K562 (cell line): ENCODE results near the gene UNC45A. TPM values are rescaled to one million over a fixed set of nuclear protein-coding genes. Genes with fewer than 3 reads are reported as not detected.

Experiments used
- CBFB ChIP-seq: sonication (generic); formaldehyde crosslinking; IDR thresholded peaks from 2 replicates; pipeline ENCODE4 v1.4.0; 2020; ENCODE audit warnings: mild to moderate bottlenecking, missing genetic modification reagents
- CBX3 ChIP-seq, 2 experiments: IDR thresholded peaks; 1 replicate in 1 of 2; 2 replicates in 1 of 2; pipeline ENCODE4 v1.6.1; 2012; ENCODE audit warnings: inconsistent platforms in 2 of 2, low read length in 2 of 2, borderline replicate concordance in 1 of 2, control low read depth in 1 of 2
- CXXC5 ChIP-seq: fragments of 250-450 bp; sonication (Bioruptor Pico); IDR thresholded peaks from 2 replicates; pipeline ENCODE4 v1.8.0; 2022; ENCODE audit warnings: inconsistent platforms, mild to moderate bottlenecking, moderate library complexity
- DMBX1 ChIP-seq: fragments of 250-450 bp; sonication (Bioruptor Pico); IDR thresholded peaks from 2 replicates; pipeline ENCODE4 v1.8.0; 2022; ENCODE audit warnings: inconsistent platforms, mild to moderate bottlenecking, moderate library complexity, borderline replicate concordance
- EP400 ChIP-seq: fragments of 450-650 bp; IDR thresholded peaks from 2 replicates; pipeline ENCODE4 v1.6.1; 2017; ENCODE audit warnings: antibody characterized with exemption, mild to moderate bottlenecking, moderate library complexity
- HDAC2 ChIP-seq: fragments of 450-650 bp; IDR thresholded peaks from 2 replicates; pipeline ENCODE4 v1.6.1; 2016; ENCODE audit warnings: mild to moderate bottlenecking
- HDAC6 ChIP-seq: IDR thresholded peaks from 2 replicates; pipeline ENCODE4 v1.6.1; 2012; ENCODE audit warnings: low read depth, mild to moderate bottlenecking, control low read depth, inconsistent platforms, low read length, moderate library complexity
- HDAC8 ChIP-seq: fragments of 450-650 bp; IDR thresholded peaks from 2 replicates; pipeline ENCODE4 v1.6.1; 2016; ENCODE audit warnings: mild to moderate bottlenecking, missing genetic modification characterization, moderate library complexity, missing compliant biosample characterization
- KHSRP ChIP-seq: fragments of 450-650 bp; IDR thresholded peaks from 2 replicates; pipeline ENCODE4 v1.6.1; 2017
- MEIS2 ChIP-seq: fragments of 450-650 bp; IDR thresholded peaks from 2 replicates; pipeline ENCODE4 v1.6.1; 2014; ENCODE audit warnings: mild to moderate bottlenecking; ENCODE audit not compliant: partially characterized antibody
- MYNN ChIP-seq, 2 experiments: sonication (generic); formaldehyde crosslinking in 1 of 2; IDR thresholded peaks; 2 replicates each; pipeline versions ENCODE4 v1.5.0 to v1.6.1; 2016 to 2020; ENCODE audit warnings: antibody characterized with exemption in 1 of 2, missing genetic modification reagents in 1 of 2
- NFXL1 ChIP-seq: fragments of 450-650 bp; formaldehyde crosslinking; IDR thresholded peaks from 2 replicates; pipeline ENCODE4 v1.4.0; 2021; ENCODE audit warnings: mild to moderate bottlenecking
- PHF20 ChIP-seq: fragments of 450-650 bp; IDR thresholded peaks from 2 replicates; pipeline ENCODE4 v1.6.1; 2018; ENCODE audit not compliant: partially characterized antibody
- RBM22 ChIP-seq: fragments of 200-400 bp; formaldehyde crosslinking; IDR thresholded peaks from 2 replicates; pipeline ENCODE4 v1.6.1; 2018; ENCODE audit warnings: low read length, low read depth; ENCODE audit not compliant: poor library complexity, severe bottlenecking
- TSC22D4 ChIP-seq: fragments of 450-650 bp; IDR thresholded peaks from 2 replicates; pipeline ENCODE4 v1.6.1; 2016; ENCODE audit warnings: missing genetic modification characterization, missing biosample characterization, control low read depth
- UBTF ChIP-seq, 2 experiments: IDR thresholded peaks; 2 replicates each; pipeline ENCODE4 v1.6.1; 2012; ENCODE audit warnings: improper control_type of control experiment in 2 of 2, low read depth in 2 of 2, low read length in 2 of 2, borderline replicate concordance in 1 of 2
- VEZF1 ChIP-seq: fragments of 200-800 bp; sonication (Bioruptor generic); IDR thresholded peaks from 2 replicates; pipeline ENCODE4 v1.6.1; 2017; ENCODE audit warnings: missing genetic modification characterization, missing compliant biosample characterization
- ZBTB2 ChIP-seq: fragments of 450-650 bp; IDR thresholded peaks from 2 replicates; pipeline ENCODE4 v1.6.1; 2016; ENCODE audit warnings: antibody characterized with exemption
- ZFP91 ChIP-seq: sonication (generic); formaldehyde crosslinking; IDR thresholded peaks from 2 replicates; pipeline ENCODE4 v1.8.0; 2022; ENCODE audit warnings: mild to moderate bottlenecking, missing genetic modification reagents
- ZNF263 ChIP-seq: sonication (generic); formaldehyde crosslinking; IDR thresholded peaks from 2 replicates; pipeline ENCODE4 v1.8.0; 2022; ENCODE audit warnings: mild to moderate bottlenecking, missing genetic modification reagents, borderline replicate concordance
- polyA plus RNA-seq, 8 experiments: library from polyadenylated mRNA; depleted of rRNA in 4 of 8; stranded (reverse) in 5 of 8; unstranded in 3 of 8; fragments of >200 nt; fragmentation: Nextera tagmentation in 2 of 8; fragmentation: Illumina TruSeq in 1 of 8; extraction: Ambion mirVana in 2 of 8; extraction: Trizol in 1 of 8; gene quantifications; 2 replicates each; pipeline versions ENCODE4 v1.2.1 to v1.2.3, GENCODE V29; 2011 to 2014; ENCODE audit warnings: inconsistent platforms in 1 of 8, missing spikeins in 1 of 8
- total RNA-seq, 7 experiments: library from RNA; depleted of rRNA in 6 of 7; stranded (reverse); fragments of >200 nt in 6 of 7; fragmentation: Illumina TruSeq in 2 of 7; extraction: Trizol in 2 of 7; gene quantifications; 2 replicates each; pipeline versions ENCODE4 v1.2.1 to v1.2.3, GENCODE V29; 2011 to 2021; ENCODE audit warnings: low replicate concordance in 1 of 7

The UNC45A gene
- total and polyA plus RNA-seq, 9 of the 15 experiments (the other 6 are each of a cell fraction or from before 2014, with no cell fraction given): 22.4 to 79.3 (median 43.7) TPM

GRCh38 chr15:90954712-90955623 lies 19.9 kb downstream of the UNC45A start, which contains the start of gene RCCD1 (continued):
- TF ChIP-seq ZFP91 (CRISPR knock-in tag): 0 out of 2 replicates have a peak, but pooled peaks have one; percentile 46
- TF ChIP-seq CXXC5 (CRISPR knock-in tag): peak; percentile 95
- peak; percentile 82; the same call in 1 of the 2 replicates for TF ChIP-seq HDAC8 (tag)
- no peak for TF ChIP-seq KHSRP
- no peak for TF ChIP-seq ZBTB2
- peak; percentile 41 to 69; a peak in 1 of 4 replicates for TF ChIP-seq UBTF (IDR thresholded peaks at IDR 0.05; ENCODE audit: borderline replicate concordance in 1 of 2, low read depth in 2 of 2, low read length in 2 of 2)
- TF ChIP-seq NFXL1 (CRISPR knock-in tag): peak; percentile 72; the same call in 1 of the 2 replicates
- TF ChIP-seq ZNF263: 0 out of 2 replicates have a peak, but pooled peaks have one; percentile 18
- no peak for TF ChIP-seq TSC22D4 (tag)
- TF ChIP-seq CBX3 (IDR thresholded peaks at IDR 0.05; ENCODE audit: borderline replicate concordance in 1 of 2, low read length in 2 of 2): peak in 1 of 2 experiments; percentile 91; a peak in 2 of 3 replicates
- peak; percentile 99 for TF ChIP-seq EP400
- TF ChIP-seq CBFB: peak; percentile 90
- TF ChIP-seq MYNN (IDR thresholded peaks at IDR 0.05): peak; percentile 26; the same call in 1 of the 2 replicates
- TF ChIP-seq MYNN (CRISPR knock-in tag; IDR thresholded peaks at IDR 0.05): no peak
- no peak for TF ChIP-seq MEIS2
- peak; percentile 79 for TF ChIP-seq PHF20
- TF ChIP-seq DMBX1: 0 out of 2 replicates have a peak, but pooled peaks have one; percentile 66
- peak; percentile 72 for TF ChIP-seq RBM22
- no peak for TF ChIP-seq HDAC6
- peak; percentile 80; the same call in 1 of the 2 replicates for TF ChIP-seq VEZF1 (CRISPR knock-in tag)
- peak; percentile 81 for TF ChIP-seq HDAC2
